BLaER1 (cell line): ENCODE results near the gene PRKRA.
"Not testable (repeated sequence)": the region's sequence is repeated elsewhere in the genome, so short reads cannot be mapped to it uniquely, and the experiment has no call there.

Experiments used
- H3K27ac ChIP-seq: shearing (Covaris generic); formaldehyde crosslinking; 2 replicates; pipeline ENCODE4 v1.8.1; 2022
- H3K27me3 ChIP-seq: shearing (Covaris generic); formaldehyde crosslinking; 2 replicates; pipeline ENCODE4 v1.8.1; 2022
- H3K36me3 ChIP-seq: shearing (Covaris generic); formaldehyde crosslinking; 2 replicates; pipeline ENCODE4 v1.8.1; 2022
- H3K4me1 ChIP-seq: shearing (Covaris generic); formaldehyde crosslinking; 2 replicates; pipeline ENCODE4 v1.8.1; 2022
- H3K4me2 ChIP-seq: shearing (Covaris generic); formaldehyde crosslinking; 2 replicates; pipeline ENCODE4 v1.8.1; 2022
- H3K4me3 ChIP-seq: shearing (Covaris generic); formaldehyde crosslinking; 2 replicates; pipeline ENCODE4 v1.8.1; 2022
- H3K9ac ChIP-seq: shearing (Covaris generic); formaldehyde crosslinking; 2 replicates; pipeline ENCODE4 v1.8.1; 2022
- H3K9me3 ChIP-seq: shearing (Covaris generic); formaldehyde crosslinking; 2 replicates; pipeline ENCODE4 v1.8.1; 2022
- H4K20me1 ChIP-seq: shearing (Covaris generic); formaldehyde crosslinking; 2 replicates; pipeline ENCODE4 v1.8.1; 2022
- Cebpa-rat ChIP-seq: shearing (Covaris generic); IDR thresholded peaks from 2 replicates; pipeline ENCODE4 v1.8.1; 2022

PRKRA gene

DNA sequence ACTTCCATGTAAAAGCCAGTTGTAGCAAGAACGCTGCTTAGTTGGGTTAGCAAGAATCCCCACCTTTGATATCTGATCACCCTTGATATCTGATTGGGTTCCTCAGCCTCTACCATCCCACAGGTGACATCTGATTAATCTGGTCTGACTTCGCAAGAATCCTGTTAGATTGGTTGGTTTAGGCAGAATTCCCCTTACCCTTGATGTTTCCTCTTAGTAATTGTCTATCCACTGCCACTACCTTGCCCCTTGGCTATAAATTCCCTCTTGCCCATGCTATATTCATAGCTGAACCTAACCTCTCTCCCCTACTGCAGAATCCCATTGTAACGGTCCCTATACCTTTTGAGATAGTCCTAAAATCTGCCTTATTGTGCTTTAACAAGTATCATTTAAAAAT is 33.1 kb downstream of the PRKRA start:
- H4K20me1 ChIP-seq = no peaks in the 10 kb centered on the region; the same call in 1 of the 2 replicates
- H3K4me1 ChIP-seq = peaks cover 58% of the 10 kb centered on the region
- peak overlapping the region; percentile 21; the same call in 1 of the 2 replicates for H3K9ac ChIP-seq
- H3K27ac ChIP-seq = peak overlapping the region; percentile 28; the same call in 1 of the 2 replicates
- peaks cover 43% of the 10 kb centered on the region for H3K36me3 ChIP-seq
- TF ChIP-seq Cebpa-rat = no peak
- H3K9me3 ChIP-seq = peaks cover 15% of the 10 kb centered on the region
- H3K27me3 ChIP-seq = no peaks in the 10 kb centered on the region
- no peak overlapping the region for H3K4me3 ChIP-seq
- peak overlapping the region; percentile 27; the same call in 1 of the 2 replicates for H3K4me2 ChIP-seq

DNA sequence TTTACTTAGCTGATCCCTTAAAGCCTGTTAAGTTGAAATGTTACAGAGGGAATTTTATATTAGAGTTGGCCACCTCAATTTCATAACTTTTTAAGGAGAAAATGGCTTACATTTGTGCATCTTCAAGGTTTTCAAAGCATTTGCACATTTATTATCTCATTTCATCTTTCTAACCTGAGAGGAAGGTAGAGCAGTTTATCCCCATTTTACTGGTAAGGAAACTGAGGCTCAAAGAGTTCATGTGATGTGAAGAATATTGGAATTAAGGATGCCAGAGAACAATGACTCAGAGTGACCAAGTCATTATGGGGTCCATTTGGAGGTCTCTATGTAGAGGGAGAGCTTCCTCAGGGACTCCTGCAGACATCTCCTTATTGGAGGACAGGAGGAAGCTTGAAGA is 35.0 kb downstream of the PRKRA start:
- H3K36me3 ChIP-seq = peaks cover 23% of the 10 kb centered on the region
- TF ChIP-seq Cebpa-rat = no peak
- H3K9ac ChIP-seq = peak overlapping the region; percentile 72; the same call in 1 of the 2 replicates
- no peaks in the 10 kb centered on the region for H3K9me3 ChIP-seq
- peaks cover 71% of the 10 kb centered on the region for H3K4me1 ChIP-seq
- no peaks in the 10 kb centered on the region; the same call in 1 of the 2 replicates for H4K20me1 ChIP-seq
- H3K4me3 ChIP-seq = peak overlapping the region; percentile 72; the same call in 1 of the 2 replicates
- H3K27ac ChIP-seq = peak overlapping the region; percentile 99; the same call in 1 of the 2 replicates
- H3K27me3 ChIP-seq = no peaks in the 10 kb centered on the region
- H3K4me2 ChIP-seq = peak overlapping the region; percentile 77

DNA sequence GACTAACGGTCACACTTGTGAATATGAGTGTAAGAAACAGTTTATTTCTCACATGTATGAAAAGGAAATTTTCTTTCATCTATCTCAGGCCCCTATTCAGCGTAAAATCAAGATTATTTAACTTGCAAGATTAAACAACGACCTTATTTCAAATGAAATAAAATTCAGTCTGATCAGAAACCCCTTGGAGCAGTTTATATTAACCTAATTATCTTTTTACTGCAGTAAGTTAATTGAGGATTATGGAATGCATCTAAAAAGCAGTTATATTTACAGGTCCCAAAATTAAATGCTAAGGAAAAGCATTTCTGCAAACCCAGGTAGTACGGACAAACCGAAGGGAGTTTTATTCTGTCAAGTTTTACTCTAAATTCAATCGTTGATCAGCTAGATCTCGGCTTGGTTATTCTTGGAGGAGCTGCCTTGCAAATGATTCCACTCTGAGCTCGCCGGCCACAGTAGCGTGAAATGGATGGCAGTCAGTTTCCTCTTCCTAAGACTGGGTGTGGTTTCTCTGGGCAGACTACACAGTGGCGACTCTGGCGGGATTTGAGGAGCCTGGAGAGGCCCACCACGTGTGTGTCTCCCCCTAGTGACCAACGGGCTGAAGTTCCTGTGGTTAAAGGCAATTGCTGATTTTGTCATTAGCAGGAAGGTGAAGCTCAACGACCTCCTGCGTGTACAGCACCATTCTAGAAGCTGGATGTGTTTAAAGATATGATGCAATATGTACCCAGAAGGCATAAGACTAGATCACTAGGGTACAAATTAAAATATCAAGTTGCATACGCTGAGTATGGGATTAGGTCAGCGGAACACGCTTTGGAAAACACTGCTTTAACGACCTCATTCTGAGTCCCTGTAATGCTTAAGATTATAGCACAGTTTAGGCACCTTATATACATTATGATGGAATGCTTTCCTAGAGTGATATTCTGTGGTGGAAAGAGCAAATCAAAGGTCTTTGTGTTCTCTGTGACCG is 36.4 kb downstream of the PRKRA start:
- H3K36me3 ChIP-seq = peaks cover 13% of the 10 kb centered on the region
- TF ChIP-seq Cebpa-rat = peak; percentile 92
- H3K4me1 ChIP-seq = peaks cover 66% of the 10 kb centered on the region
- H3K9me3 ChIP-seq = no peaks in the 10 kb centered on the region
- H3K27ac ChIP-seq = peak overlapping the region; percentile 99
- H3K27me3 ChIP-seq = no peaks in the 10 kb centered on the region
- H3K9ac ChIP-seq = peak overlapping the region; percentile 97
- H3K4me2 ChIP-seq = peak overlapping the region; percentile 77
- no peaks in the 10 kb centered on the region for H4K20me1 ChIP-seq
- peak overlapping the region; percentile 72 for H3K4me3 ChIP-seq

DNA sequence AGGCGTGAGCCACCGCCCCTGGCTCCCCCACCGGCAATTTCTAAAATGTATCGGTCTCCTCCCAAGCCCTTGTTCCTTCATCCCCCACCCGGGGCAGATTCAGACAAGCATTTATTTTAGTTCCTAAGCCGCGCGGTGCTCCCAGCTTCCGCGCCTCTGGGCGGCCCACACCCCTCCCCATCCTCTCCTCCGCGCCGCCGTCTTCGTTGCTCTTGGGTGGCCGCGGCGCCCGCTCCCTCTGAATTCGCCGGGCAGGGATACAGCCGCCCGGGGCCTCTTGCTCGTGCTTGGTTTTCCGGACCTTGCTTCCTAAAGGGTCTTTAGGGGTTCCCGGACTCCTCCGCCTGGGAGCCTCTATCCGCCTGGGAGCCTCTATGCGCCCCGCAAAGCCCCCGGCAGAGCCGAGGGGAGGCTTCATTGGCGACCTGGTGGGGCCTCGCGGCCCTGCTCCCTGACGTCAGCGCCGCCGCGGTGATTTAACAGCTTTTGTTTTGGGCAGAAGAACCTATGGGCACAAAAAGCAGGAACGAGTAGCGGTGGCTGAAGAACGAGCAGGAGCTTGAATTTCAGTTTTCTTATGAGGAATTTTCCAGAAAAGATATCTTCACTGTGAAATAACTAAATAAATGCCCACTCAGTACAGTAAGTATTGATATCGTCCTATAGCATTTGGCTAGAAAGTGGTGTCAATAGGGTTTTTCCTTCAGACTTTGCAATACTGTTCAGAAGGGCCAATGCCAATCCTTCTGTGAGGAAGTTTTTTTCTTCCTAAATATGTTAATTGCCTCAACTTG is 37.3 kb downstream of the PRKRA start:
- H3K4me1 ChIP-seq = peaks cover 61% of the 10 kb centered on the region
- peak overlapping the region; percentile 77 for H3K4me2 ChIP-seq
- TF ChIP-seq Cebpa-rat = no peak
- H3K27ac ChIP-seq = peak overlapping the region; percentile 99
- no peaks in the 10 kb centered on the region for H3K27me3 ChIP-seq
- peak overlapping the region; percentile 97 for H3K9ac ChIP-seq
- peak overlapping the region; percentile 72 for H3K4me3 ChIP-seq
- no peaks in the 10 kb centered on the region for H4K20me1 ChIP-seq
- H3K36me3 ChIP-seq = peaks cover 12% of the 10 kb centered on the region
- H3K9me3 ChIP-seq = no peaks in the 10 kb centered on the region

DNA sequence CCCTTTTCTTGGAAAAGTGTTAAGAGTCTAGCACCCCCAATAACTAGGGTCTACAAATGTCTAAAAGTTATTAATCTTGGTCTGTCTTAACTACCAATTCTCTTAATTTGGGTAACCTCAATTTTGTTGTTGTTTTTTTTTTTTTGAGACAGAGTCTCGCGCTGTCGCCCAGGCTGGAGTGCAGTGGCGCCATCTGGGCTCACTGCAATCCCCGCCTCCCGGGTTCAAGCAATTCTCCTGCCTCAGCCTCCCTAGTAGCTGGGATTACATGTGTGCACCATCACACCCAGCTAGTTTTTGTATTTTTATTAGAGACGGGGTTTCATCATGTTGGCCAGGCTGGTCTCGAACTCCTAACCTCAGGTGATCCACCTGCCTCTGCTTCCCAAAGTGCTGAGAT is 38.5 kb downstream of the PRKRA start:
- H3K27ac ChIP-seq = peak overlapping the region; percentile 99; the same call in 1 of the 2 replicates
- H4K20me1 ChIP-seq, H3K27me3 ChIP-seq, H3K9me3 ChIP-seq, H3K36me3 ChIP-seq: not testable (repeated sequence)
- 0 out of 2 replicates have a peak overlapping the region, but pooled peaks have one; percentile 72 for H3K4me3 ChIP-seq
- H3K4me1 ChIP-seq = peaks cover 56% of the 10 kb centered on the region
- H3K9ac ChIP-seq = peak overlapping the region; percentile 97; the same call in 1 of the 2 replicates
- H3K4me2 ChIP-seq = peak overlapping the region; percentile 77

DNA sequence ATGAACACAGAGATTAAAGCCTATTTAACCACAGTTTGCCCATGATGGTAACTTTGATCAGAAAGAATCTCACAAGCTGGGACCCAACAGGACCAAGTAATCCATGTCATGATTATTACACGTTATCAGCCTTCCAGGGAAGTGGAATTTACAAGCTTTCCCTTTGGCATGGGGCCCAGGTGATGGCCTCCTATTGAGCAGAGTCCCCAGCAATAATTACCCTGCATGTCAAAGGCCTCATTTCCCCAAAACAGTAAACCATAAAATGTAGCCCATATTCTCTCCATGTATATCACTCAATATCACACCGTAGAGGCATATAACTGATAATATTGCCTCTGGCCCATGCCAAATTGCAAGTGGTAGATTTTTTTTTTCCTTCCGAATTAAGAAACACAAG is 38.9 kb downstream of the PRKRA start:
- H3K4me2 ChIP-seq = peak overlapping the region; percentile 77; the same call in 1 of the 2 replicates
- H3K27ac ChIP-seq = 0 out of 2 replicates have a peak overlapping the region, but pooled peaks have one; percentile 13
- H3K9me3 ChIP-seq = no peaks in the 10 kb centered on the region
- TF ChIP-seq Cebpa-rat = no peak
- H3K9ac ChIP-seq = no peak overlapping the region
- no peak overlapping the region for H3K4me3 ChIP-seq
- H3K4me1 ChIP-seq = peaks cover 56% of the 10 kb centered on the region
- H3K27me3 ChIP-seq = no peaks in the 10 kb centered on the region
- no peaks in the 10 kb centered on the region for H3K36me3 ChIP-seq
- no peaks in the 10 kb centered on the region for H4K20me1 ChIP-seq

DNA sequence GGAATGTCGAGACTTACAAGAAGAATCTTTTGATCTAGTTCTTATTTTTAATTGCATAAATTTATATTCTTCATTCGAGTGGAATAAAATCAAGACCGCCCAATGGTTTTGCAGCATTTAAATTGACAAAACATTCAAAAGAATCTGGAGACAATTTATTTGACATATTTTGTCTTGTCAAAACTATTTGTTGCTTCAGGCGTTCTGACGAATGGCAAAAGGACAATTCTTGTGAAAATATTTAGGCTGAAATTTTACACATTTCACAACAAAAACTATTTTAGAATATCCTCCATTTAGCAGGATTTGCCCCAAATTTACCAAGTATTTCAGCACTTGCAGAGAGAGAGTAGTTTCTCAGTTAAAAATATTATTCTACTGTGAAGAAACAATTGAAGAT is 41.7 kb downstream of the PRKRA start:
- no peak for TF ChIP-seq Cebpa-rat
- Histone ChIP-seq H3K4me3 (no peak overlapping the region), H3K27me3 (no peaks in the 10 kb centered on the region), H3K27ac (no peak overlapping the region), H3K4me1 (peaks cover 62% of the 10 kb centered on the region), H3K9ac (no peak overlapping the region), H3K9me3 (no peaks in the 10 kb centered on the region), H3K4me2 (no peak overlapping the region), H4K20me1 (no peaks in the 10 kb centered on the region), H3K36me3 (no peaks in the 10 kb centered on the region)

DNA sequence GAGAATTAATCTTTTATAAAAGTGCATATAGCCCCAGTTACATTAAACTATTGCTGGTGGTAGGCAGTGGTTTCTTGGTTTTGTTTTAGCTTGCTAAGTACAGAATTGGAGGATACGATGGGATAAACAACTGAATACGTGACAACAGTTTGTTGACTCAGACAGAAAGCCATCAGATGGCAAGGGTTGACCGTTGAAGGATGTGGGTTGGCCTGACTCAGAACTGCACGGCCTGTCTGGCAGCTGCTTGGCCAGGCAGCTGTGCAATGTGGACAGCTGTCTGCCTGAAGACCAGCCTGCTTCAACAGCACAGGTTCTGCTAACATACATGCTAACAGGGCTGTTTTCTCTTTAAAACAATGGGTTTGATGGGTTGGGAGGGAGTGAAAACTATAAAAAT is 46.6 kb downstream of the PRKRA start:
- Histone ChIP-seq H3K9me3 (no peaks in the 10 kb centered on the region), H3K4me3 (peak overlapping the region; percentile 19; the same call in 1 of the 2 replicates), H3K9ac (peak overlapping the region; percentile 71), H3K27ac (peak overlapping the region; percentile 93), H3K36me3 (no peaks in the 10 kb centered on the region), H3K4me1 (peaks cover 73% of the 10 kb centered on the region), H3K4me2 (peak overlapping the region; percentile 79), H4K20me1 (no peaks in the 10 kb centered on the region), H3K27me3 (no peaks in the 10 kb centered on the region)
- no peak for TF ChIP-seq Cebpa-rat

DNA sequence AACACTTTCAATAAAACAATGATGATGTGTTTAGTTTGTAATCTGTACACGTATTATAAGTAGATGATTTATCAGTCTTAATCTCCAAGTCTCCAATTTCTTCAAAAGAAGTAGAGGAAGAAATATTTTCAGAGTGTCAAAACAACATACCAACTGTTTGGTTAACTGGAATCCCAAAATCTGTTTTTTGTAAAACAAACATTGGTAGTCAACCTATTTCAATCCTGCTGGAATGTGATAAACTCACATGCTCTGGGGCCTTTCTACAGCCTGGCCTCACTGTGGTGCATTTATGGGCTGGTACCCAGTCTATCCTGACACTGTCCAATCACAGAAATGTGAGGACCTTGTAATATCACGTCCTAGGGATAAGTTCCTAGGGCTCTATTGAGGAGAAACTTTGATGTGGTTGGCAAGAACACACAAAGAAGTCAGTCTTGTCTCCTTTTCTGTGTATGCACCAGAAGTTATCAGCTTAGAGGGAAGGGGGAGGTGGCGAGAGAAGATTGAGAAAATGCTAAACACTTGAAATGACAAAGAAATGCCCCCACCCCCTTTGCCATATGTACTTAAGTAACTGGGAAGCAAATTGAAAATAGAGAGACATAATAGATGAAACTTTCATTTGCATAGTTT is 47.2 kb downstream of the PRKRA start:
- Histone ChIP-seq H3K27me3 (no peaks in the 10 kb centered on the region), H3K27ac (peak overlapping the region; percentile 93), H3K36me3 (no peaks in the 10 kb centered on the region), H3K4me3 (peak overlapping the region; percentile 19; the same call in 1 of the 2 replicates), H3K9me3 (no peaks in the 10 kb centered on the region), H3K4me2 (peak overlapping the region; percentile 79), H3K9ac (peak overlapping the region; percentile 71), H4K20me1 (no peaks in the 10 kb centered on the region), H3K4me1 (peaks cover 73% of the 10 kb centered on the region)
- no peak for TF ChIP-seq Cebpa-rat
